Measurements from ENCODE around the gene FNIP1. TPM values are rescaled to one million over a fixed set of nuclear protein-coding genes. Genes with fewer than 3 reads are reported as not detected.
"Not testable (repeated sequence)": the region's sequence is repeated elsewhere in the genome, so short reads cannot be mapped to it uniquely, and the experiment has no call there.

The FNIP1 gene
- polyA plus RNA-seq, 1 donor from 2014 or later = 18.1 TPM

- Histone ChIP-seq H3K79me2 (replicated peaks; ENCODE audit: insufficient read depth, low read length) (no peaks in the 10 kb centered on the region), H3K36me3 (ENCODE audit: insufficient read depth, low read length) (no peaks in the 10 kb centered on the region), H3K4me3 (ENCODE audit: low read length) (no peak overlapping the region), H3K9me2 (ENCODE audit: insufficient read depth, low read length) (no peaks in the 10 kb centered on the region), H3K9me3 (ENCODE audit: low read length) (no peaks in the 10 kb centered on the region), H2AFZ (ENCODE audit: low read depth, low read length) (no peak overlapping the region), H3K27ac (ENCODE audit: low read length) (no peak overlapping the region), H3K9ac (ENCODE audit: low read length) (no peak overlapping the region), H3F3A (ENCODE audit: insufficient read depth, low read length, poor library complexity, severe bottlenecking) (no peaks in the 10 kb centered on the region), H3K4me2 (ENCODE audit: low read length) (no peak overlapping the region), H4K20me1 (ENCODE audit: insufficient read depth) (no peaks in the 10 kb centered on the region), H3K27me3 (ENCODE audit: insufficient read depth, low read depth, low read length) (no peaks in the 10 kb centered on the region)
- TF ChIP-seq MXI1 (conservative IDR thresholded peaks at IDR 0.05; ENCODE audit: poor library complexity, severe bottlenecking) = no peak
- no peak for TF ChIP-seq EZH2 (IDR thresholded peaks at IDR 0.05; ENCODE audit: borderline replicate concordance, insufficient read depth, low read length, poor library complexity, severe bottlenecking)
- no peak for TF ChIP-seq POLR2AphosphoS5 (IDR thresholded peaks at IDR 0.05)
- TF ChIP-seq TAF1 (IDR thresholded peaks at IDR 0.05; ENCODE audit: low read depth) = no peak
- no peak for TF ChIP-seq EP300 (conservative IDR thresholded peaks at IDR 0.05; ENCODE audit: poor library complexity, severe bottlenecking)
- TF ChIP-seq RAD21 (conservative IDR thresholded peaks at IDR 0.05) = no peak
- TF ChIP-seq SMC3 (conservative IDR thresholded peaks at IDR 0.05; ENCODE audit: poor library complexity) = no peak
- TF ChIP-seq CTCF (IDR thresholded peaks at IDR 0.05; ENCODE audit: poor library complexity, severe bottlenecking) = no peak
- TF ChIP-seq REST (IDR thresholded peaks at IDR 0.05; ENCODE audit: borderline replicate concordance) = no peak
Measured at GRCh38 chr5:131735393-131735792, 61.4 kb downstream of the FNIP1 start.

GRCh38 chr5:131734939-131735338 lies 61.9 kb downstream of the FNIP1 start:
- H4K20me1 ChIP-seq (ENCODE audit: insufficient read depth); H3K9me3 ChIP-seq (ENCODE audit: low read length); H3K79me2 ChIP-seq (replicated peaks; ENCODE audit: insufficient read depth, low read length); H3K36me3 ChIP-seq (ENCODE audit: insufficient read depth, low read length); H2AFZ ChIP-seq (ENCODE audit: low read depth, low read length); H3K27ac ChIP-seq (ENCODE audit: low read length); H3K9me2 ChIP-seq (ENCODE audit: insufficient read depth, low read length); H3F3A ChIP-seq (ENCODE audit: insufficient read depth, low read length, poor library complexity, severe bottlenecking); H3K4me2 ChIP-seq (ENCODE audit: low read length); H3K9ac ChIP-seq (ENCODE audit: low read length); H3K4me3 ChIP-seq (ENCODE audit: low read length); H3K27me3 ChIP-seq (ENCODE audit: insufficient read depth, low read depth, low read length): not testable (repeated sequence)

DNA sequence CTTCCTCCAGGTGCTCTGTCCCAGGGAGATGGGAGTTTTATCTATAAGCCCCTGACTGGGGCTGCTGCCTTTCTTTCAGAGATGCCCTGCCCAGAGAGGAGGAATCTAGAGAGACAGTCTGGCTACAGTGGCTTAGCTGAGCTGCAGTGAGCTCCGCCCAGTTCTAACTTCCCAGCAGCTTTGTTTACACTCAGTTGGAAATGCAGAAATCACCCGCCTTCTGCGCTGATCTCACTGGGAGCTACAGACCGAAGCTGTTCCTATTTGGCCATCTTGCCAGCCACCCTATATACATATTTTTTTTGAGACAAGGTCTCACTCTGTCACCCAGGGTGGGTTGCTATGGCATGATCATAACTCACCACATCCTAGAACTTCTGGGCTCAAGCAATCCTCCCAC lies 67.5 kb downstream of the FNIP1 start:
- not testable (repeated sequence) for H3K4me3 ChIP-seq (ENCODE audit: low read length); H3K9me2 ChIP-seq (ENCODE audit: insufficient read depth, low read length); H3K27ac ChIP-seq (ENCODE audit: low read length); H2AFZ ChIP-seq (ENCODE audit: low read depth, low read length); H3F3A ChIP-seq (ENCODE audit: insufficient read depth, low read length, poor library complexity, severe bottlenecking); H3K4me2 ChIP-seq (ENCODE audit: low read length); H3K9ac ChIP-seq (ENCODE audit: low read length); H3K79me2 ChIP-seq (replicated peaks; ENCODE audit: insufficient read depth, low read length); H3K9me3 ChIP-seq (ENCODE audit: low read length); H3K27me3 ChIP-seq (ENCODE audit: insufficient read depth, low read depth, low read length); H4K20me1 ChIP-seq (ENCODE audit: insufficient read depth)
- H3K36me3 ChIP-seq (ENCODE audit: insufficient read depth, low read length) = peaks cover 12% of the 10 kb centered on the region

- not testable (repeated sequence) for H4K20me1 ChIP-seq (ENCODE audit: insufficient read depth); H2AFZ ChIP-seq (ENCODE audit: low read depth, low read length); H3K27ac ChIP-seq (ENCODE audit: low read length); H3K9me2 ChIP-seq (ENCODE audit: insufficient read depth, low read length); H3K9me3 ChIP-seq (ENCODE audit: low read length); H3K4me3 ChIP-seq (ENCODE audit: low read length); H3K4me2 ChIP-seq (ENCODE audit: low read length); H3K9ac ChIP-seq (ENCODE audit: low read length); H3F3A ChIP-seq (ENCODE audit: insufficient read depth, low read length, poor library complexity, severe bottlenecking); H3K27me3 ChIP-seq (ENCODE audit: insufficient read depth, low read depth, low read length); H3K79me2 ChIP-seq (replicated peaks; ENCODE audit: insufficient read depth, low read length)
- H3K36me3 ChIP-seq (ENCODE audit: insufficient read depth, low read length) = peaks cover 12% of the 10 kb centered on the region
Measured at GRCh38 chr5:131724089-131724488, 72.7 kb downstream of the FNIP1 start.

Measured in neural cell (in vitro differentiated cells).